DMS 273 treated with DMSO at 0.1 percent for 48 hours (cell line): ENCODE data around the gene SYNDIG1.

Source experiments
- DNase-seq: peaks from one replicate; lab custom pipeline; 2025; lab: John Stamatoyannopoulos, UW

The SYNDIG1 gene

DNA sequence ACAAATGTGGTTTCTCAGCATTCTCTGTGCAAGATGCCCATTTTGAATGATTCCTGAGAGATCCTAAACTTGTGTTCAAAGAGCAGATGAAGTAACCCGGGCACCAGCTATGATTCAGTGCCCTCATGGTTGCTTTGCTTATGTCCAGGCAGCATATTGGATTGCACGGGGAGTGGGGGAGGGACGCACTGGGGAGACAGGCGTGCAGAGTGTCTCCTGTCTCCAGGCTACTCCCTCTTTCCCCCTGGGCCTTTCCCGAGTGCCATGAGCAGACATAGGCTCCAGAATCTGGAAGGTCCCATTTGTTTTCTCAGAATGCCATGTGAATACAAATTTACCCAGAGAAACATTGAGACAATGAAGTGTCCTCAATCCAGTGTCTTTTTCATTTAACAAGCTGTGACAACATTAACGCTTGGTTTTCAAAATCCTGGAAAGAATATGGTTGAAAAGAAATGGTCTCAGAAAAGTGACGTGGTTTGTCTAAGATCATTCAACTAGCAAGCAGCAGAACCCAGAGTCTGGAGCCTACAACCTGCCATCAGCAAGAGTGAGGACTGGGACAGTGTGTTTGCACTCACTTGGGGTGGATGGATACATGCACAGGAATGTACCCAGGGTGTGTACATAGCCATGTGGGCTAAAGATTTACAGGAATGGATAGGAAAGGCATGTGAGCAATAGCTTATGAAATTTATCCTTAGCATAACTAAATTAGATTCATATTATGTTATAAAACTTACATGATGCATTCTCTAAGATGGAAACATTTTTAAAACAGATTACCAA lies 4.2 kb downstream of the SYNDIG1 start:
- DNase-seq = no peak

DNA sequence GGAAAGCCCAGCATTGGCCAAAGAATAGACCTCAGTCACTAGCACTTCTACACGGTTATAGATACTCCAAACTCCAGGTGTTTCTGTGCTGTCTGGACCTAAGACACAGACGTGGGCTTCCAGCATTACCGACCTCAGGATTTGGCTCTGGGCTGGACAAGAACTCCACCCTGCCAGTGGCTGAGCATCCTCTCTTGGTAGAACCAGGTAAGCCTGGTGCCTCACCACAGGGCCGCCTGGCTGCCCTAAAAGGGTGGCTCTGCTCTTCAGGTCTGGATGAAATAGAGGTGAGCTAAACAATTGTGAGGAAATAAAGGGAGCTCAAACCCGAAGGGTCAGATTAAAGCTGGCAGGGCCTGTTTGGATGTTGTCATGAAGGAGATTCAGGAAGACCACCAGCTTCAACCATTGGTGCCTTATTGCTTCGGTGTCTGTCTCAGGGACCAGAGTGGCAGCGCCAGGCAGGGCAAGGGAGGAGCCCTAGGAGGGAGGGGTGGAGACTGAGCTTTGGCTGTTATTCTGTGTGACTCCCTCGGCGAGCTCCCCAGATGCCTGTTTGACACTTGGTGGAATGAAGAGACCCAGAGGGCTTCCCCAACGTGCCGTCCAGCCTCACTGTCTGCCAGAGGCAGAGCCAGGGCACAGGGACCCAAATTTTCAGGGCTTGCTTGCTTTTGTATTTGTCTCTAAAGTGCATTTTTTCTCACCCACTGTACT lies 8.6 kb downstream of the SYNDIG1 start:
- no peak for DNase-seq

DNA sequence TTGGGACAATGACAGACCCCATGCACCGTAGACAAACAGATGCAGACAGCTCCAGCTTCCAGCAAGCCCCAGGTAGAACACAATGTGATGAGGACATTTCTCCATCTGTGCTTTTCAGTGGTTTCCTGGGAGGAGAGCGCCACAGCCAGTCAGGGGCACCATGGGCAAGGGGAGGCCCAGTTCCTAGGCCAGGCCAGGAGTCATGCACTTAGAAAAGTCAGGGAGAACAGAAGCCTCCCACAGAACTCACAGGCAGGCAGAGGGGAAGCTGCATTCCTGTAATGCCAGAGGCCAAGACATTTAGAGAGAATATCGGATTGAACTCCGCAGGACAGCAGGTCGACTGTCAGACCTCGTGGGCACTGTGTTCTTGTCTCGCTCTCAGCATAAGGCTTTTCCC lies 9.2 kb downstream of the SYNDIG1 start:
- no peak for DNase-seq

DNA sequence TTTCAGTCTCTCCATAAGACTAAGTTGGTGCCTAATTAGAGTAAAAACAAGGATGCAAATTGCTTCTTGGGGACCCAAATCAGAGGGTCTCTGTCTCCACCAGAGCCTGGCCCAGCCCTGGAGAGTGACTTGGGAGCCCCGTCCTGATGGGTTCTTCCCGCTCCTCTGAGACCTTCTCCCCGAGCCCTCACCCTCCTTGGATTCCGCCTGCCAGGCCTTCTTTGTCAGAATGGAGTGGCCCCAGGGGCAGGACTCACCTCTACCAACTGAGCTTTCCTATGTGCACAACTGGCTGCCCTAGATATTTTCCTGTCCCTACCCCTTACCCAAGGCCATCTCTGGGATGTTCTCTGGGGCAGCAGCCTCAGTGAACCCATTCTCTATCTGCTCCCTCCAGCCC lies 9.7 kb downstream of the SYNDIG1 start:
- no peak for DNase-seq

DNA sequence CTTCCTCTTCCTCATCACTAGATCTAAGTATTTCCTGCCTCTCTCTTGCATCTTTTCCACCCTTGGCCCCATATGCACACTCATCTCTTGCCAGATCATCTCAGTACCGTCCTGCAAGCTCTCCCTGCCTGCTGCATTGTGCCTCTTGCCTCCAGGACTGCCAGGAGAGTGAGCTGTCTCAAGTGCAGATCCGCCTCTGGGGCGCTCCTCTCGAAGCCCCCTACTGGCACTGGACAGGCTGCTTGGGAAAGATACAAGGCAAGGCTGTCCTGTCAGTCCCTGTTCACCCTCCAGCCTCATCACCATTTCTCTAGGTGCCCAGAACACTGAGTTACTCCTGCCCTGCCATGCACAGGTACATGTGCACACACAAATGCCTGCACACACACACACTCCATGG lies 10.2 kb downstream of the SYNDIG1 start:
- no peak for DNase-seq

DNA sequence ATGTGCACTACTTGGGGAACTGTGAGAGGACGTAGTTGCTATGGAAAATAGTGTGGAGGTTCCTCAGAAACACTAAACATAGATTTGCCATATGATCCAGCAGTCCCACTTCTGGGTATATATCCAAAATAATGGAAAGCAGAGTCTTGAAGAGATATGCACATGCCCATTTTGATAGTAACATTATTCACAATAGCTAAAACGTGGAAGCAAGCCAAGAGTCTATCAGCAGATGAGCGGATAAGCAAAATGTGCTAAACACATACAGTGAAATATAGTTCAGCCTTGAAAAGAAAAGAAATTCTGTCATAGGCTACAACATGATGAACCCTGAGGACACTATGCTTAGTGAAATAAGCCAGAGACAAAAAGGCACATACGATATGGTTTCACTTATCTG lies 11.1 kb downstream of the SYNDIG1 start:
- DNase-seq = no peak

DNA sequence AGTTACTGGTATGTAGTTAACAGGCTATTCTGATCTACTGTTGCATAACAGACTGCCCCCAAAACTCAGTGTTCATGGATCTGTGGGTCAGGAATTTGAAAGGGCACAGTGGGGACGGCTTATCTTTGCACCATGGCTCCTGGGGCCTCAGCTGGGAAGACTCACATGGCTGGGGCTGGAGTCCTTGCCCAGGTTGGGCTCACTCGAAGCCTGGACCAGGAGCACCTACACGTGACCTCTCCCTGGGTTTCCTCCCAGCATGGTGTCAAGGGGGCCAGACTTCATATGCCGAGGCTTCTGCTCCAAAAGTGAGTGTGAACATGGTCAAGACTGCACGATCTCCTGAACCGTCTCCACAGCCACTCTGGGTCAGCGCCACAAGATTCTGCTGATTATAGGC lies 11.7 kb downstream of the SYNDIG1 start:
- DNase-seq = no peak

DNA sequence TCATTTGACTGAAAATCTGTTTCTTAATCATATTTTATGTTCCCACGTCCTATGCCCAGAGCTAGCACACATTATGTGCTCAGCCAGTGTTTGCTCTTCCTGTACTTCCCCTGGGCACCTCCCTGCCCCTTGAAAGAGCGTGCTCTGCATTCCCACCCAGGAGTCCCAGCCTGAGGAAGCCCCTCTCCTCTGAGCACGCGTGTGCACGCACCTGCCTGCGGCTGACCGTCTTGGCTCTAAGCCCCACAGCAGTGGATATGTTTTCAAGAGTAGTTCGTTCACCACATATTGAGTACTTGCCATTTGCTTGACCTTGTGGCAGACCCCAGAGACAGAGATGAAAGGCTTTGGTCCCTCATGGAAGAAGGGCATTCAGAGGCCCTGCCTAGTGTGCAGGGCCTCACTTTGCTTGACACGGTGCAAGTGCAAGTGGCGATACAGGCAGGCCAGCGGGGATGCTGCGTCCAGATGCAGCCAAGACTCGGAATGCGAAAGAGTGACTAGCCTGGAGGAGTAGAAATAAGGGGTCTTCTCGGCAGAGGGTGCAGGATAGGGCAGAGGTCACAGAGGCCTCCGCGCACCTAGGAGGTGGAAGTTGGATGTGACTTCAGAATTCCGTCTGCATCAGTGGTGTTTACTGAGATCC lies 14.1 kb downstream of the SYNDIG1 start:
- no peak for DNase-seq

DNA sequence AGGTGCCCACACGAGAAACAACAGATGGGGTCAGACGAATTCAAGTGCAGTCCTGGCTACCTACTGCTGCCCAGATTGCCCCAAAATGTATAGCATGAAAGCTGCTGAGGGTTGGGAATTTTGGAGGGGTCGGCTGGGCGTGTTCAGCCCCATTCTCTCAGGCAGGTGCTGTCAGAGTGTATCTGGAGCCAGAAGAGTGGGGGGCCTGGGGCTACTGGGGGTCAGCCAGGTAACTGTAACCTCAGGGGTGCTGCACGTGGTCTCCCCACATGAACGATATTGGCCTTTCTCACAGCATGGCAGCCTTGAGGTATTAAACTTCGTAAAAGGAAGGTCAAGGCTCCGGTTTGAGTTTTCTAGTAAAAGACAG lies 14.6 kb downstream of the SYNDIG1 start:
- no peak for DNase-seq

DNA sequence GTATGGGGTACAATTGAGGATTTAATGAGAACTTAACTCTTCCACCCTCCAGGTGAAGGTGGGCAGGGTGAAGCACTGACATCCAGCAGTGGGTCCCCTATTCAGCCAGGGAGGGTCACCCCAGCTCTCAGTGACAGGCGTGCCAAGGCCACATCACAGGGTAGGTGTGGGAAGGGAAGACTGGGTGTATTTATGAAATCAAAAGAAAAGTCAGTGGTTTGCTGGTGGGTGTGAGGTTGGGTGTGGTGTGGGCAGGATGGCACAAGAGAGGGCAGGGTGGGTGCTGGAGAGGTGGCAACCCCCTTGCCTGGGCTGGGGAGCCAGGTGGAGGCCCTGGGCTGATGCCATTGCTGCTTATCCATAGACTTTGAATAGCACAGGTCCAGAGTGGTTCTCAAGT lies 16.6 kb downstream of the SYNDIG1 start:
- no peak for DNase-seq

DNA sequence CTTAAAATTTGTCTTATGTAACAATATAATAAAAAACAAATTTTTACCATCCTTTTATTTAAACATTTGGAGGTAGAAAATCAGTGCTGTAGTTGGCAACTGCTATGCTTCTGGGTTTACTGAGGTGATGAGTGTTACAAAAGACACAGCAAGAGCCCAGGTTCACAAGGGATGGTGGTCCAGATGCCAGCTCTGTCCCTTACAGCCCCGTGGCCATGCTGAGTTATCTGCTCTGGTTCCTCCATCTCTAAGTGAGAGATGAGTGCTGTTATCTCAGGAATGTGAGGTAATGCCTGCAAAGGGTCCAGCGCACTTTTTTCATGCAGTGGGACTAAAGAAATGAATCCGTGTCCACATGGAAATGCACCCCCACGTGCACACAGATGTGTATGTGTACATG lies 17.8 kb downstream of the SYNDIG1 start:
- no peak for DNase-seq

DNA sequence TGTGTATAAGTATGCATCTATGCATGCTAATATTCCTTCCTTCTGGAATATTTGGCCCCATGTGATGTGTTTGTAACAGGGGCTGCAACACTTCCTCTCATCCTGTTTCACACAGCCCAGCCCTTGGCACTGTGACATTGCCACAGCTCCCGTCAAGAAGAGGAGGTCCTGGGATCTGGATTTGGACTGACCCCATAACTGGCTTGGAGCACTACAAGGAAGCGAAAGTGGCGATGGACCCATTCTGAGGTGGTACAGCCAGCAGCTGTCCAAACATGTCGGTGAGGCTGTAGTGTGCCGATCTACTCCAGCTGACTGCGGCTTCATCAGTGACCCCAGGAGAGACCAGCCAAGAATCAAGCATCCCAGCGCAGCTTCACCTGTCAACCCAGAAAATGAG lies 18.2 kb downstream of the SYNDIG1 start:
- DNase-seq = no peak

DNA sequence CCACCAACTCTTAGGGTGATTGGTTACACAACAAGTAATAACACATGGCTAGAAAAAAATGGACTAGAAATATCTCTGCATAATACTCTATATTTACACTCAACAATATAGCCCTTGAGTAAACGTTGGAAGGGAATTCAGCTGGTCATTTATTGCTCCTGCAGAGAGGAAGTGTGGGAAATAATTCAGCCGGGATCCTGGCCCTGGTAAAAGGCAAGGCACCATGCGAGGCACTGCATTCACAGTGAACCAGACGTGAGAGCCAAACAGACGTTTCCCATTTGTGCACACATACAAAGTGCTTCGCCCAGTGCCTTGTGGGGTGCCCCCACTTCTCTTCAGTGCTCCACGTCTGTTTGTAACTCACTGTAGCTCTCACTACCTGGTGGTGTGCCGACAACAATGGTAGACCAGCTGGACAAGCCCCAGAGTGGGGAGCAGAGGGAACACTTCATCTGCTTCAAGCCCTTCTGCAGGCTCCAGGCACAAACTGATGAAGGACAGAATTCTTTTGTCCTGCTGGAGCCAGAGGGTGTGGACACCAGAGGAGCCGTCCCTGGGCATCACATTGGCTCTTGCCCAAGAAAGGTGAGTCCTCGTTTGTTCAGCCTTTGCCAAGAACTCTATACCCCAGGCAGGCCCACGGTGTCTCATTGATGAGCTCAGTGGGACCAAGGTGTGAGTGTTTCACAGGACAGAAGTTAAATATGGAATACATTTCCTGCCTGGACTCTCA lies 18.8 kb downstream of the SYNDIG1 start:
- DNase-seq = no peak

DNA sequence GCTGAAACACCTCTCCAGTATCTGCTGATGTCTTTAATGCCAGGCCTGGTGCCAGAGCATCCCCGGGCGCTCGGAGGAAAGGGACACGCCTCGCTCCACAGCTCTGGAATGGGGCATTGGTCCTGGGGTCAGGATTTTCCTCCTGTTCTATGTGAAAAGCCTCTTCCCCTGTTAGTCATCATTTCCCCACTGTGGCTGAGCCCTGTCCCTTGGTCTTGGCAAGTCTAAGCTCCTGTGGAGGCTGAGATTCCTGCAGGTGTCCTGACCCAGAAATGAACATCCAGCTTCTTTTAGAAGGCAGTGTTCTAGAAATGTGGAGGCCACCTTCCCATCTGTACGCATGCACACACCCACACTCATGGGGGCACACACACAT lies 19.4 kb downstream of the SYNDIG1 start:
- no peak for DNase-seq

DNA sequence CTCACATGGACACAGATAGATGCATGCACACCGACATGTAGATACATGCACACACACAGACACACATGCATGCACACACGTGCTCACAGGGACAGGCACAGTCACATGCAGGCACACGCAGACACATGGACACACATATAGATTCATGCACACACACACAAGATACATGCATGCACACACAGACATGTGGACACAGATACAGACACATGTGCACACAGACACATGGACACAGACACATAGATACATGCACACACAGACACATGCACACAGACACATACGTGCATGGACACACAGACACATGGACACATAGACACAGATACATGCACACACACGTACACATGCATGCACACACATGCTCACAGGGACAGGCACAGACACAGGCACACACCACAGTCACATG lies 19.8 kb downstream of the SYNDIG1 start:
- no peak for DNase-seq

DNA sequence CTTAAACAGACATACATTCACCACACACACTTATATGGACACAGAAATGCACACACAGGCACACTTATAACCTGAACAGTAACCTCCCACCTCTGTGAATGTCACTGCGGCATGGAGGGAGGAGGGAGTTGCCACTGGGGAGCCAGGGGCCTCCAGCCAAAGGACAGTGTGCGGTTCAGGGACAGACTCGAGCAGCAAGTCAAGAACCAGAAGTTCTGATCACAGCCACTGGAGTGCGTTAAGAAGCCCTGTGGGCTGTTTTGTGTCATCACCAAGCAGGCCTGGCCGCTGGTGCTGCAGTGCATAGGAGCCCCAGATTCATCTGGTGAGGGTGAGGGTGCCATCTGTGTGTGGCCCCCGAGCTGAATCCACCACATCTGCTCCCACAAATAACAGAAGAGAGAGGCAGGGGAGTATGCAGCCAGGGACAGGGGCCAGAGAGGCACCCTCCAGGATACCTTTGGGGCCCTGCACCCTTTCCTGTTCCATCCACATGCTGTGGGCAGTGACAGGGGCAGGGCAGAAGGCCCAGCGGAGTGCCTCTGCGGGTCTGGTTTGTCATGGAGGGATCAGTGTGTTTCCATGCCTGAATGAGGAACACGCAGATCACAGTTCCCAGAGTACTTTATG lies 20.3 kb downstream of the SYNDIG1 start:
- DNase-seq = no peak

DNA sequence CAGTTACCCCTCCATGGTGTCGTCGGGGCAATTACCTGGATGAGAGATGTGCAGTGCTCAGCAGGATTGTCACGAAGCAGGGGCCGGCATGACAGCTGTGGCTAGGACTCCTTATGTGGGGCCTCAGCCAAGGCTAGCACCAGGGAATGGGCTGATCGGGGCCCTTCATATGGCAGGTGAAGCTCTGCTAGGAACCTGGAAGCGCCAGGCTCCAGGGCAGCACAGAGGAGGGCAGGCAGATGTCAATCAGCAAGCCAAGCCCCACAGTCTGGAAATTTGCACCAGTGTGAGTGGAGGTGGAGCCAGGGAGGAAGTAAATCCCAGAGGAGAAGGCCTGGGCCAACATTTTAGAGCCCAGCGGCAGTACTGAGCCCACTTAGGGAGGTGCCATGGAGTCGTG lies 21.2 kb downstream of the SYNDIG1 start:
- DNase-seq = no peak

DNA sequence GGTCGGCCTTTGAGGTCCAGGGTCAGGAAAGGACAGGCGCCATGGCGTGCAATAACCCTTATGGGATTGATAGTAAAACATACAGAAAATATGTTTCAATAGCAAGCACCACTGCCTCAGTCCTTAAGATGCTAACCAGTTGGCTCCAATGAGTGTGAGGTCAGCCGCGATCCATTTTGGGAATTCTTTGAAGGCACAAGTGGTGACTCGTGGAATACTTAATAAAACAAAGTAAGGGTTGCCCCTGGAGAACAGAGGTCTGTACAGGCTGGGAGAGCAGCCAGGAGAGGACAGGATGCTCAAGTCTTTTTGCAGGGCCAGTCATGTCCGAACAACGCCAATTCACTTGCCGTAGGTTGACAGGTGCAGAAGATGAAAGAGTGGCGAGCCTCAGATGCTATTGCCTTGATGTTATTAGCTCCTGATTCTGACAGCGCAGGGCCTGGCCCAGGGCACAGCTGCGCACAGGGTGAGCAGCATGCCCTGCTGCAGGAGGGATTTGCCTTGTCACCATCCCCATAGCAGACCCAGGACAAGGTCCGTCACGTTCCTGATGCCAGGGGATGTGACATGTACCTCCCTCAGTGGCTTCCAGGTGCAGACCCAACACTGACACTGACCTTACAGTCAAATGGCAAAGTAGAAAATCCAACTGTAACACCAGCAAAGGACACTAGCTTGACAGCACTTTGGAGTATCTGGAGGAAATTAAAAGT lies 21.8 kb downstream of the SYNDIG1 start:
- DNase-seq = no peak

DNA sequence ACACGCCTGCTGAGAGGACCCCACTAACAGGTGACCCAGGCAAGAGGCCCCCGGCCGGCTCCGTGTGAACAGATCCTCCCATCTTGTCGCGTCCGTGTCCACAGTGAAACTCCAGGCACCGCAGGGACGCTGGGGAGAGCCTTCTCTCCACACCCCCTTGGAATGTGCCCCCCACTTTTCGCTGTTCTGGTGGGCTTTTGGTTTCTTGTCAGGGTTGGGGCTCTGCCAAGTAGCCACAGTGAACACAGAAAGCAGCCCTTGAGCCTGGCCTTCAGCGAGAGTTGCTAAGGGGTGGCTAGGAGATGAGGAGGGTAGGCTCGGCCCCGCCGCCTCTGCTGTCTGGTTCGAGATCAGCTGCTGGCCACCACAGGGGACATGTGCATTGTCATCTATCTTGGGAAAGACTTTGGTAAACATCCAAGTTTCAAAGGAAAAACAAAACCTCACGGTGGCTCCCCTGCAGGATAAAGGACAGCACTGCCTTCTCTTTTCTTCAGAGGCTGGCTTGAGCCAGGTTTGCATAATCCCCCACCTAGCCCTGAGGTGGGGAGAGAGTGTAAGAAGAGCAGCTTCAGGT lies 22.7 kb downstream of the SYNDIG1 start:
- DNase-seq = no peak

DNA sequence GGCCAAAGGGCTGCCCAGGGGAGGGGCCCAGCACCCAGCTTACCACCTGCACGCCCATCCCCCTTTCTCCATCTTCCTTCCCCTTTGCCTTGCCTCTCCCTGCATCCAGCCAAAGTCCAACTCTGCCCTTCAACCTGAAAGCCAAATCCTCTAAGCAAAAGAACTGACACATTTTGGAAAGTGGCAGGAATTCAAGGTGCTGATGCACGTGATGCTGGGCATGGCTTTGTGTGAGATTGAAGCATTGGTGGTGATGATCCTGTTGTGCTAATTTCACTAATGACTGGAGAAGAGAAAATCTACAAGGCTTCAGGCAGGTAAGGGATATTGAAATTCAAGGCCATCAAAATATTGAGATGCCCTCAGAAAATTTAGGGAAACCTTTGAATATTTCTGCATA lies 23.3 kb downstream of the SYNDIG1 start:
- no peak for DNase-seq

DNA sequence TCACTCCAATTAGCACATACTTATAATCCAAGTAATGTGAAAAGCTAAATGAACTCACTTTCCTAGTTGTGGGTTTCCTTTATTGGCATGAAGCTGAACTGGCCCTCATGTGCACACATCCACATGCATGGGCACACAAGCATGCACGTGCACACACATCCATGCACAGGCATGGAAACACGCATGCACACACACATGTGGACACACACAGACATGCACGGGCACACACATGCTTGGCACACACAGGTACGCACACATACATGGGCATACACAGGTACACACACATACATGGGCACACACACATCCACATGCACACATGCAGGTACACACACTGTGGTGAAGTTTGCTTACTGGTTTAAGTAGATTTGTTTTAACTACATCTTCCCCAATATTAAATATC lies 23.8 kb downstream of the SYNDIG1 start:
- DNase-seq = no peak
